ENCODE results near the gene VIM. TPM values are rescaled to one million over a fixed set of nuclear protein-coding genes. Genes with fewer than 3 reads are reported as not detected.

The VIM gene
- total RNA-seq, 1 experiment from 2014 or later, result 7.2 TPM

- Histone ChIP-seq H3K9ac (ENCODE audit: low read length) (no peak overlapping the region), H3K9me2 (ENCODE audit: insufficient read depth) (no peaks in the 10 kb centered on the region), H4K20me1 (ENCODE audit: insufficient read depth) (no peaks in the 10 kb centered on the region), H3K27ac (ENCODE audit: low read depth, low read length) (no peak overlapping the region), H2AFZ (ENCODE audit: low read depth, low read length, poor library complexity, severe bottlenecking) (no peak overlapping the region), H3K4me3 (replicated peaks in 1 of 2; ENCODE audit: low read depth in 1 of 2, low read length in 2 of 2) (no peak overlapping the region), H3K4me2 (ENCODE audit: low read length) (no peak overlapping the region), H3K9me3 (ENCODE audit: control insufficient read depth in 1 of 2, insufficient read depth in 1 of 2, low read depth in 1 of 2, low read length in 2 of 2) (peaks cover 6 to 10% of the 10 kb centered on the region in 2 experiments; a peak in 2 of 4 replicates), H3K36me3 (ENCODE audit: control insufficient read depth in 1 of 2, insufficient read depth in 2 of 2, low read length in 2 of 2) (no peaks in the 10 kb centered on the region), H3K4me1 (ENCODE audit: control insufficient read depth in 1 of 2, insufficient read depth in 2 of 2, low read length in 2 of 2) (peaks cover 0 to 4% of the 10 kb centered on the region in 2 experiments; a peak in 2 of 4 replicates), H3K27me3 (ENCODE audit: insufficient read depth, low read length) (no peaks in the 10 kb centered on the region), H3K79me2 (ENCODE audit: insufficient read depth, low read length) (no peaks in the 10 kb centered on the region)
- ChIA-PET POLR2A (no interaction called here), CTCF (no interaction called here), RAD21 (ENCODE audit: low non-redundant PET in 1 of 2, low total read pairs in 2 of 2, uncharacterized antibody in 2 of 2, unreplicated experiment in 2 of 2) (no interaction called here)
- ATAC-seq (no peak), DNase-seq (ENCODE audit: low read depth, low spot score) (no peak)
- intact Hi-C loops (cut with micrococcal nuclease), result no loop called here
- no peak for TF ChIP-seq SP1 (IDR thresholded peaks at IDR 0.05; ENCODE audit: low read depth)
- TF ChIP-seq SRF (IDR thresholded peaks at IDR 0.05; ENCODE audit: low read depth), result no peak
- TF ChIP-seq ELF1 (IDR thresholded peaks at IDR 0.05; ENCODE audit: borderline replicate concordance, low read depth), result no peak
- TF ChIP-seq CBX3 (IDR thresholded peaks at IDR 0.05; ENCODE audit: low read depth), result no peak
- no TSS peak for BruUV-seq (replicated peaks)
Observed at GRCh38 chr10:17278607-17279240, 50.7 kb downstream of the VIM start.

DNA sequence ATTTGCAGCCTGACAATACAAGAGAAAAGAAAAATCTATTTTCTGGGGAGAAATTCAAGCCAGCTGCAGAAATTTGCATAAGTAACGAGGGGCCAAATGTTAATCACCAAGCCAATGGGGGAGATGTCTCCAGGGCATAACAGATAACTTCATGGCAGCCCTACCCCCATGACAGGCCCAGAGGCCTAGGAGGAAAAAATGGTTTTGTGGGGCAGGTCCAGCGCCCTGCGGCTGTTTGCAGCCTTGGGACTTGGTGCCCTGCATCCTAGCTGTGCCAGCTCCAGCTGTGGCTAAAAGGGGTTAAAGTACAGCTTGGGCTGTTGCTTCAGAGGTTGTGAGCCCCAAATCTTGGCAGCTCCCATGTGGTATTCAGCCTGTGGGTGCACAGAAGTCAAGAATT, 54.3 kb downstream of the VIM start:
- no peak overlapping the region for H2AFZ ChIP-seq (ENCODE audit: low read depth, low read length, poor library complexity, severe bottlenecking)
- H3K4me2 ChIP-seq (ENCODE audit: low read length), result no peak overlapping the region
- ChIA-PET CTCF (interaction anchor here (0.6 kb wide), 1 partner anchor 319 kb away, joined by 4 read pairs; no protein-coding TSS in a partner anchor), RAD21 (ENCODE audit: low non-redundant PET in 1 of 2, low total read pairs in 2 of 2, uncharacterized antibody in 2 of 2, unreplicated experiment in 2 of 2) (no interaction called here), POLR2A (no interaction called here)
- H3K4me1 ChIP-seq (ENCODE audit: control insufficient read depth in 1 of 2, insufficient read depth in 2 of 2, low read length in 2 of 2), result no peaks in the 10 kb centered on the region
- no peak overlapping the region for H3K4me3 ChIP-seq (replicated peaks in 1 of 2; ENCODE audit: low read depth in 1 of 2, low read length in 2 of 2)
- H4K20me1 ChIP-seq (ENCODE audit: insufficient read depth), result no peaks in the 10 kb centered on the region
- H3K27me3 ChIP-seq (ENCODE audit: insufficient read depth, low read length), result no peaks in the 10 kb centered on the region
- no peak for DNase-seq (ENCODE audit: low read depth, low spot score)
- H3K79me2 ChIP-seq (ENCODE audit: insufficient read depth, low read length), result no peaks in the 10 kb centered on the region
- no peaks in the 10 kb centered on the region for H3K9me2 ChIP-seq (ENCODE audit: insufficient read depth)
- H3K9ac ChIP-seq (ENCODE audit: low read length), result no peak overlapping the region
- H3K9me3 ChIP-seq (ENCODE audit: control insufficient read depth in 1 of 2, insufficient read depth in 1 of 2, low read depth in 1 of 2, low read length in 2 of 2), result peaks cover 8 to 9% of the 10 kb centered on the region in 2 experiments; a peak in 2 of 4 replicates
- no peak overlapping the region for H3K27ac ChIP-seq (ENCODE audit: low read depth, low read length)
- intact Hi-C loops (cut with micrococcal nuclease), result no loop called here
- no peaks in the 10 kb centered on the region for H3K36me3 ChIP-seq (ENCODE audit: control insufficient read depth in 1 of 2, insufficient read depth in 2 of 2, low read length in 2 of 2)
- no peak for ATAC-seq
- BruUV-seq (replicated peaks), result no TSS peak
- TF ChIP-seq SRF (IDR thresholded peaks at IDR 0.05; ENCODE audit: low read depth), result no peak
- no peak for TF ChIP-seq ZNF274 (IDR thresholded peaks at IDR 0.05; ENCODE audit: low read depth, low read length)
- no peak for TF ChIP-seq RAD21 (IDR thresholded peaks at IDR 0.05; ENCODE audit: low read depth)
- TF ChIP-seq SP1 (IDR thresholded peaks at IDR 0.05; ENCODE audit: low read depth), result no peak
- no peak for TF ChIP-seq FOSL1 (IDR thresholded peaks at IDR 0.05; ENCODE audit: low read depth)
- no peak for TF ChIP-seq EGR1 (IDR thresholded peaks at IDR 0.05; ENCODE audit: low read depth)
- TF ChIP-seq, protein P1, sequence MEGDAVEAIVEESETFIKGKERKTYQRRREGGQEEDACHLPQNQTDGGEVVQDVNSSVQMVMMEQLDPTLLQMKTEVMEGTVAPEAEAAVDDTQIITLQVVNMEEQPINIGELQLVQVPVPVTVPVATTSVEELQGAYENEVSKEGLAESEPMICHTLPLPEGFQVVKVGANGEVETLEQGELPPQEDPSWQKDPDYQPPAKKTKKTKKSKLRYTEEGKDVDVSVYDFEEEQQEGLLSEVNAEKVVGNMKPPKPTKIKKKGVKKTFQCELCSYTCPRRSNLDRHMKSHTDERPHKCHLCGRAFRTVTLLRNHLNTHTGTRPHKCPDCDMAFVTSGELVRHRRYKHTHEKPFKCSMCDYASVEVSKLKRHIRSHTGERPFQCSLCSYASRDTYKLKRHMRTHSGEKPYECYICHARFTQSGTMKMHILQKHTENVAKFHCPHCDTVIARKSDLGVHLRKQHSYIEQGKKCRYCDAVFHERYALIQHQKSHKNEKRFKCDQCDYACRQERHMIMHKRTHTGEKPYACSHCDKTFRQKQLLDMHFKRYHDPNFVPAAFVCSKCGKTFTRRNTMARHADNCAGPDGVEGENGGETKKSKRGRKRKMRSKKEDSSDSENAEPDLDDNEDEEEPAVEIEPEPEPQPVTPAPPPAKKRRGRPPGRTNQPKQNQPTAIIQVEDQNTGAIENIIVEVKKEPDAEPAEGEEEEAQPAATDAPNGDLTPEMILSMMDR (IDR thresholded peaks at IDR 0.05 in 2 of 3, conservative IDR thresholded peaks at IDR 0.05 in 1 of 3; ENCODE audit: borderline replicate concordance in 1 of 3, insufficient read depth in 1 of 3, low read depth in 2 of 3, low read length in 2 of 3), result no peak
- TF ChIP-seq REST (IDR thresholded peaks at IDR 0.05; ENCODE audit: low read depth), result no peak
- no peak for TF ChIP-seq JUND (IDR thresholded peaks at IDR 0.05)
- no peak for TF ChIP-seq CBX3 (IDR thresholded peaks at IDR 0.05; ENCODE audit: low read depth)
- TF ChIP-seq ZBTB33 (IDR thresholded peaks at IDR 0.05; ENCODE audit: extremely low read depth, insufficient replicate concordance, low read length), result no peak

Data from HCT116 (cell line).